SJSA1 (cell line): Measurements from ENCODE around the gene TNNC2. TPM values are rescaled to one million over a fixed set of nuclear protein-coding genes. Genes with fewer than 3 reads are reported as not detected.
"Not testable (repeated sequence)": the region's sequence is repeated elsewhere in the genome, so short reads cannot be mapped to it uniquely, and the experiment has no call there.

ENCODE experiments used
- DNase-seq, 2 experiments: peaks; one replicate each; pipeline ENCODE4 v3.0.0-alpha.2; 2015 to 2020; ENCODE audit warnings: low spot score in 2 of 2, low read depth in 1 of 2
- H3K27ac ChIP-seq: fragments of 250-450 bp; sonication (Bioruptor Pico); 2 replicates; pipeline ENCODE4 v1.5.1; 2020; ENCODE audit warnings: mild to moderate bottlenecking, moderate library complexity
- H3K27me3 ChIP-seq: fragments of 250-450 bp; sonication (Bioruptor Pico); replicated peaks from 2 replicates; pipeline ENCODE4 v1.5.1; 2020; ENCODE audit warnings: mild to moderate bottlenecking, moderate library complexity
- H3K36me3 ChIP-seq: fragments of 250-450 bp; sonication (Bioruptor Pico); 2 replicates; pipeline ENCODE4 v1.5.1; 2020; ENCODE audit warnings: mild to moderate bottlenecking
- H3K4me1 ChIP-seq: fragments of 250-450 bp; sonication (Bioruptor Pico); replicated peaks from 2 replicates; pipeline ENCODE4 v1.6.1; 2021; ENCODE audit warnings: mild to moderate bottlenecking
- H3K4me3 ChIP-seq: fragments of 250-450 bp; sonication (Bioruptor Pico); 2 replicates; pipeline ENCODE4 v1.5.1; 2020; ENCODE audit warnings: mild to moderate bottlenecking
- H3K9me3 ChIP-seq: fragments of 250-450 bp; sonication (Bioruptor Pico); replicated peaks from 2 replicates; pipeline ENCODE4 v1.5.1; 2020; ENCODE audit warnings: mild to moderate bottlenecking
- total RNA-seq: library from RNA; depleted of rRNA; stranded (reverse); fragments of >200 nt; shearing (Covaris generic); gene quantifications from 2 replicates; pipeline ENCODE4 v1.2.3, GENCODE V29; 2014

The TNNC2 gene
- total RNA-seq, 1 experiment from 2014 or later = not detected

DNA sequence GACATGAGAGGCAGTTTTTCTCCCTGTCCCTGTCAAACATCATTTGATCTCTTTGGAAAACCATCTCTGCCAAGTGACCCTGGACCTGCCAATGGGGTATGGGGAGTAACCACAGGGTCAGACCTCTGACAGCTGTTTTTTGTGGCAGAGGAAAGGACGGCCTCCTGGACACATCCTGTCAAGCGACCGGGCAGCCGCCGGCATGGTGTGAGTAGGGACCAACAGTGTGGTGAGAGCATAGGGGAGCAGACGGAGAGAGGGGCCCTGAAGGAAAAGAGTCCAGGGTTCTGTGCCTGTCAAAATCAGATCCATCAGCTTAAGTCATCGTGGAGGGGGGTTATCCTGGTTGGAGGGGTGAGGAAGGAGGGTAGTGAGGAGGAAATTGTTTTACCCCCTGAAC, 25.3 kb downstream of the TNNC2 start:
- H3K4me3 ChIP-seq = no peak overlapping the region
- H3K9me3 ChIP-seq = no peaks in the 10 kb centered on the region
- H3K4me1 ChIP-seq = no peaks in the 10 kb centered on the region
- no peaks in the 10 kb centered on the region for H3K27me3 ChIP-seq
- no peak for DNase-seq
- H3K27ac ChIP-seq = no peak overlapping the region
- peaks cover 62% of the 10 kb centered on the region for H3K36me3 ChIP-seq

DNA sequence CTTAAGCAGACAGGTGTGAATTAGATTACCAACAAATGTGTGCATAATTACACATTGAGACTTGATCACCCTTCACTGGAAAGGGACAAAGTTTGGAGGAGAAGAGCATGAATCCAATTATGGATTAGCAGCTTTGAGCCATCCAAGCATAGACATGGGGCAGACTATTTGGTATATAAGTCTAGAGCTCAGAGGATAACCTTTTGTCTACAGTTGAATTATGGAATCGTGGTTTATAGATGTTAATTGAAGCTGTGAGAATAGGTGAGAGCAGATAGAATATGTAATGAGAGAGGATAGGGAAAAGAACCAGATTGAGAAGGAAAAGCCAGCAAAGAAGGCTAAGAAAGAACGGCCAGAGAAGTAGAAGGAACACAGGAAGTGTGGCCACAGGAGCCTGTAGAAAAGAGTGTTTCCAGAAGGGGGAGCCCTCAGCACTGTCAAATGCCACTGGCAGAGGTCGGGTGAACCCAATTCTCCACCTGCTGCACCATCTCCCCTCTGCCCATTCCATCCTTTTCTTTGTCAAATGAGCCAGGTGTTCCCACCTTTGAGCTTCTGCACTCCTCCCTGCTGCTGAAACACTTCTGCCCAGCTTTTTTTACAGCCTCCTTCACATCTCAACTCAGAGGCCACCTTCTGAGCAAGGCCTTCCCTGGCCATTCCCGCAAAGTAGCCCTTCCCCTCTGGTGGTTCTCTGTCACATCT, 28.0 kb downstream of the TNNC2 start:
- no peaks in the 10 kb centered on the region for H3K9me3 ChIP-seq
- no peaks in the 10 kb centered on the region for H3K4me1 ChIP-seq
- H3K4me3 ChIP-seq = no peak overlapping the region
- peaks cover 62% of the 10 kb centered on the region for H3K36me3 ChIP-seq
- H3K27ac ChIP-seq = no peak overlapping the region
- H3K27me3 ChIP-seq = no peaks in the 10 kb centered on the region
- DNase-seq = peak; percentile 44 to 59

- DNase-seq = not testable (repeated sequence)
These were observed 29.2 kb downstream of the TNNC2 start for GRCh38 chr20:45797955-45798354.

DNA sequence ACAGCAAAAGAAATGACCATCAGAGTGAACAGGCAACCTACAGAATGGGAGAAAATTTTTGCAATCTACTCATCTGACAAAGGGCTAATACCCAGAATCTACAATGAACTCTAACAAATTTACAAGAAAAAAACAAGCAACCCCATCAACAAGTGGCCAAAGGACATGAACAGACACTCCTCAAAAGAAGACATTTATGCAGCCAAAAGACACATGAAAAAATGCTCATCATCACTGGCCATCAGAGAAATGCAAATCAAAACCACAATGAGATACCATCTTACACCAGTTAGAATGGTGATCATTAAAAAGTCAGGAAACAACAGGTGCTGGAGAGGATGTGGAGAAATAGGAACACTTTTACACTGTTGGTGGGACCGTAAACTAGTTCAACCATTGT, 29.6 kb downstream of the TNNC2 start:
- DNase-seq, H3K27ac ChIP-seq, H3K4me3 ChIP-seq, H3K27me3 ChIP-seq, H3K4me1 ChIP-seq, H3K9me3 ChIP-seq: not testable (repeated sequence)
- peaks cover 51% of the 10 kb centered on the region for H3K36me3 ChIP-seq

More at GRCh38 chr20:45797955-45798354, 29.2 kb downstream of the TNNC2 start:
- not testable (repeated sequence) for H3K9me3 ChIP-seq, H3K27ac ChIP-seq, H3K27me3 ChIP-seq, H3K4me1 ChIP-seq, H3K4me3 ChIP-seq
- H3K36me3 ChIP-seq = peaks cover 55% of the 10 kb centered on the region

- H3K4me3 ChIP-seq = no peak overlapping the region
- peaks cover 44% of the 10 kb centered on the region for H3K36me3 ChIP-seq
- H3K27me3 ChIP-seq = no peaks in the 10 kb centered on the region
- H3K27ac ChIP-seq = no peak overlapping the region
- peaks cover 6% of the 10 kb centered on the region for H3K4me1 ChIP-seq
- H3K9me3 ChIP-seq = no peaks in the 10 kb centered on the region
- no peak for DNase-seq
These were observed 30.6 kb downstream of the TNNC2 start for GRCh38 chr20:45796337-45797065.

GRCh38 chr20:45792317-45793118, 34.6 kb downstream of the TNNC2 start:
- H3K27me3 ChIP-seq = peaks cover 3% of the 10 kb centered on the region; the same call in 1 of the 2 replicates
- peaks cover 36% of the 10 kb centered on the region for H3K36me3 ChIP-seq
- DNase-seq = no peak
- peaks cover 10% of the 10 kb centered on the region for H3K4me1 ChIP-seq
- peak overlapping the region; percentile 87 for H3K4me3 ChIP-seq
- no peaks in the 10 kb centered on the region for H3K9me3 ChIP-seq
- H3K27ac ChIP-seq = peak overlapping the region; percentile 74

- no peak overlapping the region for H3K4me3 ChIP-seq
- DNase-seq = no peak
- peaks cover 3% of the 10 kb centered on the region; the same call in 1 of the 2 replicates for H3K27me3 ChIP-seq
- no peak overlapping the region for H3K27ac ChIP-seq
- peaks cover 12% of the 10 kb centered on the region for H3K4me1 ChIP-seq
- H3K9me3 ChIP-seq = no peaks in the 10 kb centered on the region
- H3K36me3 ChIP-seq = peaks cover 4% of the 10 kb centered on the region; the same call in 1 of the 2 replicates
These were observed 38.8 kb downstream of the TNNC2 start for GRCh38 chr20:45788351-45788750.

GRCh38 chr20:45783656-45784294, 43.3 kb downstream of the TNNC2 start:
- H3K4me3 ChIP-seq = no peak overlapping the region
- H3K36me3 ChIP-seq = no peaks in the 10 kb centered on the region
- peaks cover 46% of the 10 kb centered on the region for H3K4me1 ChIP-seq
- H3K9me3 ChIP-seq = no peaks in the 10 kb centered on the region
- H3K27ac ChIP-seq = no peak overlapping the region
- DNase-seq = no peak
- H3K27me3 ChIP-seq = peaks cover 3% of the 10 kb centered on the region; the same call in 1 of the 2 replicates

GRCh38 chr20:45782890-45783289, 44.2 kb downstream of the TNNC2 start:
- no peak overlapping the region for H3K27ac ChIP-seq
- DNase-seq = peak in 1 of 2 experiments; percentile 27
- peaks cover 53% of the 10 kb centered on the region for H3K4me1 ChIP-seq
- H3K4me3 ChIP-seq = no peak overlapping the region
- H3K9me3 ChIP-seq = no peaks in the 10 kb centered on the region
- no peaks in the 10 kb centered on the region; the same call in 1 of the 2 replicates for H3K27me3 ChIP-seq
- H3K36me3 ChIP-seq = no peaks in the 10 kb centered on the region

- Histone ChIP-seq H3K27me3 (no peaks in the 10 kb centered on the region; the same call in 1 of the 2 replicates), H3K4me1 (peaks cover 55% of the 10 kb centered on the region), H3K9me3 (no peaks in the 10 kb centered on the region), H3K36me3 (no peaks in the 10 kb centered on the region), H3K4me3 (no peak overlapping the region), H3K27ac (no peak overlapping the region)
- peak in 1 of 2 experiments; percentile 69 for DNase-seq
These were observed 45.7 kb downstream of the TNNC2 start for GRCh38 chr20:45781391-45781931.

DNA sequence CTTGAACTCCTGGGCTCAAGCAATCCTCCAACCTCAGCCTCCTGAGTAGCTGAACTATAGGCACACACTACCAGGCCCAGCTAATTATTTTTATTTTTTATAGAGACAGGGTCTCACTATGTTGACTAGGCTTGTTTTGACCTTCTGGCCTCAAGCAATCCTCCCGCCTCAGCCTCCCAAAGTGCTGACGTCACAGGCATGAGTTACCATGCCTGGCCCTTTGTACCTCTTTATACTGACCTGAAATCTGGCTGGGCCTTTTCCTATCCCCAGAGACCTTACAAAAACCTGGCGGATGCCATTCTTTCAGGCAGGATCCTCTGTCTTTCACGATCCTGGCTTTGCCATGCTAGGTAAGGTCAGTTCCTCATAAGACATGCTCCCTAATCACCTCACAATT, 47.0 kb downstream of the TNNC2 start:
- Histone ChIP-seq H3K36me3 (no peaks in the 10 kb centered on the region), H3K4me3 (no peak overlapping the region), H3K27ac (no peak overlapping the region; the same call in 1 of the 2 replicates), H3K9me3 (no peaks in the 10 kb centered on the region), H3K27me3 (no peaks in the 10 kb centered on the region), H3K4me1 (peaks cover 55% of the 10 kb centered on the region)
- DNase-seq = no peak

DNA sequence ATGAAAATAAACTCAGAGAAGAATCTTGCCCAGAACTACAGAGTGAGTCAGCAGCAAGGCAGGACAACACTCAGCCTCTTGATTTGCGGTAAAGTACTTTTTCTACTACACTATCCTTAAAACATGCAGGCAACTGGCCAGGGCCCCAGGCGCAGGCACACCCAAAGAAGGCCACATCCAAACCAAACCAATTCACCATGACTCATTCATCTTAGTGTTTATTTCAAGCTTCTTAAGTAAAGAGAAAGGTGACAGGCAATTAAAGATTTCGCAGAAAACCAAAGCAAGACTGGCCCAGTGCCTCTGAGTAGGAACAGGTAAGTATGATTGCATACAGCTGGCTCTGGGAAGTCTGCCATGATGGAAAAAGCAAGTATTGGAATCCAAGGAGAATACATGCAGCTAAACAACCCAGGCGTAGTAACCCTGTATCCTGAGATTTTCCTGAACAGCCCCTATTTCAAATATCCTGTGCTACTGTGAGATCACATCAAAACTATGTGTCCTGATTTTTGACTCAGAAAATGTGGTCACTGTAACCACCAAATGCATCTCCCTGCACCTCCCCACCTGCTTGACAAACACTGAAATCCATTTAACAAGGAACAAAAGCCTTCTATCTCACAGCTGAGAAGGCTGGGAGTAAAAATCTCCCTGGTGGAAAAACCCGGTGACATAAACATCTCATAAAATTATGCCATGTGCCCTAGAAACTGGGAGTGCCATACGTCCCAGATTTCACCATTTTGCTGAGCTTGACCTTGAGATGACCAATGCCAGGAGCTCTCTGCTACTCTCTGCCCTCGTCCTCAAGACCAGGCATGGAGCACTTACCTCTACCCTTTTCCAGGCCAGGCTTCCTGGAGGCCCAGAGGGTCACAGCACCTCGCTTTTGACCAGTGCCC, 47.8 kb downstream of the TNNC2 start:
- Histone ChIP-seq H3K36me3 (no peaks in the 10 kb centered on the region), H3K27me3 (no peaks in the 10 kb centered on the region), H3K4me1 (peaks cover 55% of the 10 kb centered on the region), H3K9me3 (no peaks in the 10 kb centered on the region), H3K4me3 (no peak overlapping the region), H3K27ac (peak overlapping the region; percentile 91)
- DNase-seq = peak; percentile 96 to 99
